GM23248 (cell line): Measurements from ENCODE around the gene HSPG2.

Experiments
- EZH2 ChIP-seq: fragments of 200-600 bp; sonication (generic); IDR thresholded peaks from 2 replicates; pipeline ENCODE4 v1.6.1; 2018; ENCODE audit warnings: antibody characterized with exemption, mild to moderate bottlenecking; ENCODE audit not compliant: insufficient read depth, poor library complexity, severe bottlenecking
- EZH2phosphoT487 ChIP-seq: fragments of 200-600 bp; sonication (generic); IDR thresholded peaks from 2 replicates; pipeline ENCODE4 v1.6.1; 2018; ENCODE audit warnings: antibody characterized with exemption, moderate library complexity, mild to moderate bottlenecking, low read depth; ENCODE audit not compliant: insufficient read depth

- TF ChIP-seq EZH2 (no peak), EZH2phosphoT487 (no peak)
Measured at GRCh38 chr1:21944733-21945073, 7.6 kb upstream of the HSPG2 start.
